HL-60 (cell line): Measurements from ENCODE around the gene GSTM3.

Experiments
- CTCF ChIP-seq: IDR thresholded peaks from one replicate; pipeline ENCODE4 v1.5.1; 2011; ENCODE audit warnings: low read length, control low read depth, inconsistent platforms; ENCODE audit not compliant: insufficient read depth
- GABPA ChIP-seq: IDR thresholded peaks from 2 replicates; pipeline ENCODE4 v1.6.1; 2012; ENCODE audit warnings: low read depth
- POLR2AphosphoS5 ChIP-seq: IDR thresholded peaks from 2 replicates; pipeline ENCODE4 v1.6.1; 2012; ENCODE audit warnings: low read depth
- REST ChIP-seq: IDR thresholded peaks from 2 replicates; pipeline ENCODE4 v1.6.1; 2012; ENCODE audit warnings: low read depth; ENCODE audit not compliant: insufficient replicate concordance
- SPI1 ChIP-seq: IDR thresholded peaks from 2 replicates; pipeline ENCODE4 v1.6.1; 2012; ENCODE audit warnings: low read depth, mild to moderate bottlenecking, borderline replicate concordance

GRCh38 chr1:109788695-109789521 is 48.1 kb upstream of the GSTM3 start:
- TF ChIP-seq CTCF (no peak), REST (no peak), SPI1 (peak; percentile 43; the same call in 1 of the 2 replicates), POLR2AphosphoS5 (no peak), GABPA (no peak)
